HepG2 (cell line): ENCODE measurements around the gene OBP2A. TPM values are rescaled to one million over a fixed set of nuclear protein-coding genes. Genes with fewer than 3 reads are reported as not detected.

Source experiments
- AGO2 ChIP-seq: fragments of 200-400 bp; formaldehyde crosslinking; optimal IDR thresholded peaks from 2 replicates; pipeline ENCODE3; 2017; ENCODE audit warnings: mild to moderate bottlenecking, low read depth, low read length, moderate library complexity
- CBFB ChIP-seq: sonication (generic); formaldehyde crosslinking; IDR thresholded peaks from 2 replicates; pipeline ENCODE4 v1.4.0; 2020; ENCODE audit warnings: missing genetic modification reagents
- CEBPB ChIP-seq: IDR thresholded peaks from 2 replicates; pipeline ENCODE4 v1.6.1; 2011; ENCODE audit warnings: low read depth, low read length, improper control_type of control experiment, borderline replicate concordance
- ELK4 ChIP-seq: sonication (generic); formaldehyde crosslinking; IDR thresholded peaks from 2 replicates; pipeline ENCODE4 v1.9.0; 2021; ENCODE audit warnings: missing genetic modification reagents, borderline replicate concordance
- FLYWCH1 ChIP-seq: sonication (generic); formaldehyde crosslinking; IDR thresholded peaks from 2 replicates; pipeline ENCODE4 v1.8.1; 2023; ENCODE audit warnings: mild to moderate bottlenecking, missing genetic modification reagents
- NFE2 ChIP-seq: sonication (generic); formaldehyde crosslinking; IDR thresholded peaks from 2 replicates; pipeline ENCODE4 v1.4.0; 2020; ENCODE audit warnings: missing genetic modification reagents
- PAX8 ChIP-seq: sonication (generic); formaldehyde crosslinking; IDR thresholded peaks from 2 replicates; pipeline ENCODE4 v1.8.0; 2022; ENCODE audit warnings: mild to moderate bottlenecking, missing genetic modification reagents, borderline replicate concordance
- PBX2 ChIP-seq: IDR thresholded peaks from 2 replicates; pipeline ENCODE4 v1.6.1; 2016; ENCODE audit warnings: control low read depth
- PCBP1 ChIP-seq: fragments of 200-400 bp; formaldehyde crosslinking; IDR thresholded peaks from 2 replicates; pipeline ENCODE4 v1.6.1; 2017; ENCODE audit warnings: mild to moderate bottlenecking, low read depth, low read length, borderline replicate concordance
- PREB ChIP-seq: sonication (generic); formaldehyde crosslinking; IDR thresholded peaks from 2 replicates; pipeline ENCODE4 v1.4.0; 2020; ENCODE audit warnings: missing genetic modification reagents
- REL ChIP-seq: sonication (generic); formaldehyde crosslinking; conservative IDR thresholded peaks from 2 replicates; pipeline ENCODE4 v1.8.0; 2022; ENCODE audit warnings: mild to moderate bottlenecking, missing genetic modification reagents, moderate library complexity
- SNAI1 ChIP-seq: sonication (generic); formaldehyde crosslinking; IDR thresholded peaks from 2 replicates; pipeline ENCODE4 v1.5.0; 2020; ENCODE audit warnings: mild to moderate bottlenecking, missing genetic modification reagents, borderline replicate concordance
- SP1 ChIP-seq, 2 experiments: fragments of 450-650 bp in 1 of 2; sonication (generic) in 1 of 2; formaldehyde crosslinking in 1 of 2; IDR thresholded peaks; 2 replicates each; pipeline versions ENCODE4 v1.4.0 to v1.6.1; 2016 to 2020; ENCODE audit warnings: missing genetic modification reagents in 1 of 2
- TFDP1 ChIP-seq: IDR thresholded peaks from 2 replicates; pipeline ENCODE4 v1.6.1; 2016; ENCODE audit warnings: missing compliant biosample characterization, missing genetic modification reagents, borderline replicate concordance
- TSC22D2 ChIP-seq: sonication (generic); formaldehyde crosslinking; IDR thresholded peaks from 2 replicates; pipeline ENCODE4 v1.5.1; 2020; ENCODE audit warnings: missing genetic modification reagents, mild to moderate bottlenecking, borderline replicate concordance
- ZGPAT ChIP-seq: IDR thresholded peaks from 2 replicates; pipeline ENCODE4 v1.6.1; 2016; ENCODE audit warnings: mild to moderate bottlenecking
- ZNF263 ChIP-seq: sonication (generic); formaldehyde crosslinking; IDR thresholded peaks from 2 replicates; pipeline ENCODE4 v1.4.0; 2020; ENCODE audit warnings: missing genetic modification reagents
- ZNF446 ChIP-seq: sonication (generic); formaldehyde crosslinking; IDR thresholded peaks from 2 replicates; pipeline ENCODE4 v1.5.0; 2020; ENCODE audit warnings: mild to moderate bottlenecking, missing genetic modification reagents
- ZNF670 ChIP-seq: sonication (generic); formaldehyde crosslinking; IDR thresholded peaks from 2 replicates; pipeline ENCODE4 v1.8.0; 2022; ENCODE audit warnings: mild to moderate bottlenecking, missing genetic modification reagents, borderline replicate concordance
- ZNF790 ChIP-seq: sonication (generic); formaldehyde crosslinking; IDR thresholded peaks from 2 replicates; pipeline ENCODE4 v1.8.0; 2022; ENCODE audit warnings: missing genetic modification reagents, mild to moderate bottlenecking, borderline replicate concordance
- ZUFSP ChIP-seq: sonication (generic); formaldehyde crosslinking; IDR thresholded peaks from 2 replicates; pipeline ENCODE4 v1.9.0; 2021; ENCODE audit warnings: missing genetic modification reagents, mild to moderate bottlenecking, borderline replicate concordance
- polyA plus RNA-seq, 8 experiments: library from polyadenylated mRNA; depleted of rRNA in 3 of 8; stranded (reverse) in 7 of 8; unstranded in 1 of 8; fragments of >200 nt; fragmentation: Illumina TruSeq in 4 of 8; extraction: Trizol in 4 of 8; gene quantifications; 2 replicates each; pipeline versions ENCODE4 v1.2.1 to v1.2.3, GENCODE V29; 2011 to 2016; ENCODE audit warnings: low read depth in 4 of 8, missing spikeins in 1 of 8, mixed read lengths in 1 of 8; ENCODE audit not compliant: insufficient read depth in 1 of 8
- total RNA-seq, 5 experiments: library from RNA; depleted of rRNA; stranded (reverse); fragments of >200 nt; fragmentation: Illumina TruSeq; extraction: Trizol; gene quantifications; 2 replicates each; pipeline ENCODE4 v1.2.3, GENCODE V29; 2016; ENCODE audit warnings: low read depth in 1 of 5

OBP2A gene
- total and polyA plus RNA-seq, 2 of the 13 experiments (the other 11 are each of a cell fraction or from before 2014, with no cell fraction given): 0.32 TPM; not detected in 1

GRCh38 chr9:135501261-135502167 lies 44.4 kb upstream of the OBP2A start (continued):
- TF ChIP-seq TFDP1: no peak
- TF ChIP-seq ZNF446 (CRISPR knock-in tag): 0 out of 2 replicates have a peak, but pooled peaks have one; percentile 2
- no peak for TF ChIP-seq ZUFSP (CRISPR knock-in tag)
- peak; percentile 1 for TF ChIP-seq AGO2
- no peak for TF ChIP-seq ZNF670
- 0 out of 2 replicates have a peak, but pooled peaks have one; percentile 14 for TF ChIP-seq PCBP1
- TF ChIP-seq ZNF263: no peak
- no peak for TF ChIP-seq SP1 (IDR thresholded peaks at IDR 0.05)
- TF ChIP-seq SP1 (CRISPR knock-in tag; IDR thresholded peaks at IDR 0.05): peak; percentile 24; the same call in 1 of the 2 replicates
- no peak for TF ChIP-seq CEBPB
- TF ChIP-seq PAX8 (CRISPR knock-in tag): no peak
- no peak for TF ChIP-seq CBFB (CRISPR knock-in tag)
- no peak for TF ChIP-seq PREB (CRISPR knock-in tag)
- TF ChIP-seq ZNF790: no peak
- TF ChIP-seq ZGPAT (CRISPR knock-in tag): no peak
- no peak for TF ChIP-seq REL (CRISPR knock-in tag)
- TF ChIP-seq SNAI1: no peak
- no peak for TF ChIP-seq NFE2 (CRISPR knock-in tag)
- TF ChIP-seq ELK4 (CRISPR knock-in tag): no peak
- no peak for TF ChIP-seq FLYWCH1
- TF ChIP-seq PBX2 (CRISPR knock-in tag): no peak
- TF ChIP-seq TSC22D2 (CRISPR knock-in tag): no peak
